ENCODE data around the gene CPN1.

Gene CPN1

DNA sequence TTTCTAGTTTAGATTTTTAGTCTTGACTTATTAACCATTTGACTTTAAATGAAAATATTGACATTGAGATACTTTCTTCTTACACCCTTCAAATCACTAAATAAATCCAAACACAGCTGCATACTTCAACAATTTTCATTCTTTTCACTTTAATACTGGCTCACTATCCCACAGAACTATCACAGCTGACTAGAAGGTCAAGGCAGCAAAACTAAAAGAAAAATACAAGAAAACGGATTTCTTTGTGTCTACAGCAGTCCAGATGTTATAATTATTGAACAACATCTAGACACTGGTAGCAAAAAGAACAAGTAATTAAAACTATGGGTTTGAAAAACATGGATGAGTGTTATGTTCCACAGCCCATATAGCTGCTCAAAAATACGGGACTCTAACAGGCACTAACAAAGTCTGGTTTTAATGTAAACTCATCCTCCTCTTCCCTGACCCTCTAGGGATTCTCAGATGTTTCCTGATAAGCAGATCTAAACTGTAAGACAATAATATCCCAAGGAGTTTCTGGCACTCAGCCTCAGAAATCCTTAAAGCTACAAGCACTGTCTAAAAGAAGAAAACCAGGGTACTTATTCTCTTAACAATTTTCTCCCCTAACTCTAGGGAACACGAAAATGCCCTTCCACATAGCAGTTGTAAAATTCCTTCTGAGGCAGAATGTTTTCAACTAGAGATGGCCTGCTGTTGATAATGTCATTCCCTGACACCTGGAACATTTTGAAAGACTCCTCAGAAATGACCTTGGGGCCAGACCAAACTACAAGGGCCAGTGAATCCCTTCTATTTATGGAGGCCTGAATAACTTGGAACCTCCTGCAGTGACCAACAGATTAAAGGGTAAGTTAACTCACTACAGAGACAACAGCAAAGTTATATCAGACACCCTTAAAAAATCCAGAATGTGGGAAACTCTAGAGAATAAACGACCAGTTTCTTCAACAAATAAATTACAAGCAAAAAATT, 84.7 kb downstream of the CPN1 start:
- no peak for DNase-seq (ENCODE audit: low read depth in 2 of 2)

GRCh38 chr10:99995713-99996112, 86.0 kb downstream of the CPN1 start:
- DNase-seq (ENCODE audit: low read depth in 2 of 2), result no peak

DNA sequence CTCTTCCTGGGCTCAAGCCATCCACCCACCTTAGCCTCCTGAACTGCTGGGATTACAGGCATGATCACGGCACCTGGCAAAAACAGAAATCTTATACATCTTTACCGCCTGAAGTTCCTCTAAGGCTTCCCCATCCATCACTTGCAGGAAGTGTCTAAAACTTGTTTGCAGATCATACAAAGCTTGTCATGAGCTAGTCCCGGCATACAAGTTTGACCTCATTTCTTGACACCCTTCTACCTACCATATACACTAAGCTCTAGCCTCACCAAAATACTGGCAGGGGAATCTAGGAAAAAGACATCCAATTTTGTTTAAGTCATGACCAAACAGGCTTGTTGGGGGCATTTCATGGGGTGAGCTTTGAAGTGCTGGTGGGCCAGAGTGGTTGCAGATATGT, 86.4 kb downstream of the CPN1 start:
- DNase-seq (ENCODE audit: low read depth in 2 of 2), result no peak

GRCh38 chr10:99994801-99995200, 86.9 kb downstream of the CPN1 start:
- no peak for DNase-seq (ENCODE audit: low read depth in 2 of 2)

- peak; percentile 85 to 87 for DNase-seq (ENCODE audit: low read depth in 2 of 2)
These were observed 87.7 kb downstream of the CPN1 start for GRCh38 chr10:99993701-99994689.

All from fibroblast of skin of left biceps (primary cell).